Heart right ventricle (tissue), 16 donors: Measurements from ENCODE around the gene CNN1. TPM values are rescaled to one million over a fixed set of nuclear protein-coding genes. Genes with fewer than 3 reads are reported as not detected.

Experiments used
- ATAC-seq, 8 donors: fragments of 200-7000 bp; cut with Tn5 transposase; one replicate each; pipeline ENCODE4 v1.9.1; 2020; ENCODE audit warnings: mild to moderate bottlenecking in 8 of 8, moderate library complexity in 8 of 8, moderate number of reproducible peaks in 1 of 8
- DNase-seq, 2 donors: peaks; one replicate each; pipeline ENCODE4 v3.0.0-alpha.2; 2020
- H3K27ac ChIP-seq, 10 donors: fragments of 200-600 bp; sonication (generic) in 2 of 10; one replicate each; pipeline versions ENCODE4 v1.5.0 to v1.8.0; 2020 to 2022; ENCODE audit warnings: mild to moderate bottlenecking in 3 of 10
- H3K27me3 ChIP-seq, 7 donors: fragments of 200-600 bp; one replicate each; pipeline ENCODE4 v1.8.0; 2021 to 2022; ENCODE audit warnings: mild to moderate bottlenecking in 2 of 7
- H3K36me3 ChIP-seq, 9 donors: fragments of 200-600 bp; sonication (generic) in 1 of 9; one replicate each; pipeline versions ENCODE4 v1.5.0 to v1.8.0; 2020 to 2022; ENCODE audit warnings: mild to moderate bottlenecking in 2 of 9
- H3K4me1 ChIP-seq, 9 donors: fragments of 200-600 bp; sonication (generic) in 1 of 9; one replicate each; pipeline versions ENCODE4 v1.5.0 to v1.8.0; 2020 to 2022; ENCODE audit warnings: mild to moderate bottlenecking in 4 of 9
- H3K4me3 ChIP-seq, 10 donors: fragments of 200-600 bp; sonication (generic) in 2 of 10; one replicate each; pipeline versions ENCODE4 v1.5.0 to v1.8.0; 2020 to 2022; ENCODE audit warnings: mild to moderate bottlenecking in 7 of 10, moderate library complexity in 2 of 10
- H3K9me3 ChIP-seq, 11 donors: fragments of 200-600 bp in 10 of 11; sonication (generic) in 2 of 11; one replicate each; pipeline versions ENCODE4 v1.5.0 to v1.8.0; 2013 to 2022; ENCODE audit warnings: mild to moderate bottlenecking in 2 of 11, control low read depth in 1 of 11, moderate library complexity in 1 of 11
- WGBS, 2 donors: extraction: QIAGEN DNeasy Blood & Tissue Kit; methylation state at CpG; one replicate each; pipeline ENCODE4 v1.1.7; 2013; ENCODE audit warnings: inconsistent platforms in 1 of 2; 5-methylcytosine and 5-hydroxymethylcytosine counted together
- intact Hi-C, 10 donors: fragments of 100-400 bp; cut with DNase I; formaldehyde crosslinking; loops; one replicate each; pipeline versions ENCODE4 v1.11.1 to v1.14.2; 2022
- polyA plus RNA-seq, 2 donors: library from polyadenylated mRNA; stranded (reverse); fragments of 200-250 nt; gene quantifications; one replicate each; pipeline ENCODE4 v1.2.3, GENCODE V29; 2013
- total RNA-seq, 10 donors: library from RNA; stranded (reverse); fragmentation: NEBNext Ultra II Directional in 3 of 10; extraction: Animal tissue kit (Norgen Biotek cat#: 25700) in 3 of 10; gene quantifications; one replicate each; pipeline versions ENCODE4 v1.2.1 to v1.2.4, GENCODE V29; 2021 to 2023
- TF ChIP-seq, protein P1 (sequence below), 9 donors: fragments of 200-600 bp; sonication (generic) in 2 of 9; IDR thresholded peaks; one replicate each; pipeline versions ENCODE4 v1.5.0 to v1.8.0; 2021 to 2022; ENCODE audit warnings: antibody characterized with exemption in 9 of 9, mild to moderate bottlenecking in 5 of 9, moderate library complexity in 1 of 9
- donor health status: Arrhythmogenic right ventricular cardiomyopathy.
- donor health status: ischemic (EF 13 %, LVEDD 7.1; RV severe dilation, severe dysfunction).
- donor health status: healthy with polysubstance abuse.
- donor health status: DM: no; HTN: yes; CAD: no.
- donor health status: DM: no; HTN: no; CAD: no.
- donor health status: ischemic (EF 25% LVEDD 6.9; RV normal size, moderate dysfunction).
- donor health status: ischemic (EF 25% LVEDD 5.7; RV mildly dilated, moderate dysfunction).
- donor health status: healthy.
- donor health status: DM: yes; HTN: yes; CAD: no.
- donor health status: Ischemic cardiomyopathy.
- donor health status: ischemic (EF 35%, LVEDD 5.7; RV mildly dilated, moderate dysfunction).
- donor health status: nonischemic (EF 11% LVEDD 7.7; RV severe dilation, severe dysfunction).
- donor health status: DM: yes; HTN: yes; CAD: no.
- donor health status: PGD.
- donor health status: ischemic (EF 29% LVEDD 5.4; RV normal size, mild dysfunction).
- donor health status: nonischemic (EF 23%, LVEDD 6.1; RV moderate dilation, normal function).

CNN1 gene
- total and polyA plus RNA-seq, 12 donors, result 63.4 to 678 (median 163) TPM

DNA sequence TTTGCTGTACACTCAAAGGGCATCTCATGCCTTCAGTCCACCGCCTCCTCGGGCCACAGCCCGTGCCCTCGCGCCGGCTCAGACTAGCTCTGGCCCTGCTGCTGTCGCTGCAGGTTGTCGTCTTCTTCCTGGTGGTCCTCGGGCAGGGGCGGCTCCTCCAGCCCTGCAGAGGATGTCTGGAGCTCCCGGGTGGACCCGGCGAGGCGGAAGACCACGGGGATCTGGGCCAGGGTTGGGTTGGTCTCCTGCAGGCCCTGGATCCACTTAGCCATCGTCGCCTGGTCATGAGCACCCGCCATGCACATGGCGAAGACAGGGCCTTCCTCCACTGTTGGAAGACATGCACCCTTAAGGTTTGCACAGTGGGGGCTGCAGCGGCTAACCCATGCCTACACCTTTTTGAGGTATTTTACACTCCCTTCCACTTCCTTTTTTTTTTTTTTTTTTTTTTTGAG is 32.5 kb upstream of the CNN1 start:
- peak overlapping the region; percentile 21 to 99 (median 96) for H3K27ac ChIP-seq
- intact Hi-C loops, result no loop called here
- peak; percentile 10 to 48 (median 32) for ATAC-seq
- TF ChIP-seq, protein P1, sequence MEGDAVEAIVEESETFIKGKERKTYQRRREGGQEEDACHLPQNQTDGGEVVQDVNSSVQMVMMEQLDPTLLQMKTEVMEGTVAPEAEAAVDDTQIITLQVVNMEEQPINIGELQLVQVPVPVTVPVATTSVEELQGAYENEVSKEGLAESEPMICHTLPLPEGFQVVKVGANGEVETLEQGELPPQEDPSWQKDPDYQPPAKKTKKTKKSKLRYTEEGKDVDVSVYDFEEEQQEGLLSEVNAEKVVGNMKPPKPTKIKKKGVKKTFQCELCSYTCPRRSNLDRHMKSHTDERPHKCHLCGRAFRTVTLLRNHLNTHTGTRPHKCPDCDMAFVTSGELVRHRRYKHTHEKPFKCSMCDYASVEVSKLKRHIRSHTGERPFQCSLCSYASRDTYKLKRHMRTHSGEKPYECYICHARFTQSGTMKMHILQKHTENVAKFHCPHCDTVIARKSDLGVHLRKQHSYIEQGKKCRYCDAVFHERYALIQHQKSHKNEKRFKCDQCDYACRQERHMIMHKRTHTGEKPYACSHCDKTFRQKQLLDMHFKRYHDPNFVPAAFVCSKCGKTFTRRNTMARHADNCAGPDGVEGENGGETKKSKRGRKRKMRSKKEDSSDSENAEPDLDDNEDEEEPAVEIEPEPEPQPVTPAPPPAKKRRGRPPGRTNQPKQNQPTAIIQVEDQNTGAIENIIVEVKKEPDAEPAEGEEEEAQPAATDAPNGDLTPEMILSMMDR (IDR thresholded peaks at IDR 0.05), result no peak
- peak in 1 of 2 donors; percentile 52 for DNase-seq
- peaks cover 0 to 35% (median 2%) of the 10 kb centered on the region in 9 donors for H3K36me3 ChIP-seq
- H3K4me1 ChIP-seq, result peaks cover 0 to 16% (median 11%) of the 10 kb centered on the region in 9 donors
- peak overlapping the region; percentile 70 to 100 (median 98) for H3K4me3 ChIP-seq
- no peaks in the 10 kb centered on the region for H3K9me3 ChIP-seq
- no peaks in the 10 kb centered on the region for H3K27me3 ChIP-seq
- WGBS, 2 donors, result 28 to 31% methylated on average over 20 of the region's 20 CpGs

DNA sequence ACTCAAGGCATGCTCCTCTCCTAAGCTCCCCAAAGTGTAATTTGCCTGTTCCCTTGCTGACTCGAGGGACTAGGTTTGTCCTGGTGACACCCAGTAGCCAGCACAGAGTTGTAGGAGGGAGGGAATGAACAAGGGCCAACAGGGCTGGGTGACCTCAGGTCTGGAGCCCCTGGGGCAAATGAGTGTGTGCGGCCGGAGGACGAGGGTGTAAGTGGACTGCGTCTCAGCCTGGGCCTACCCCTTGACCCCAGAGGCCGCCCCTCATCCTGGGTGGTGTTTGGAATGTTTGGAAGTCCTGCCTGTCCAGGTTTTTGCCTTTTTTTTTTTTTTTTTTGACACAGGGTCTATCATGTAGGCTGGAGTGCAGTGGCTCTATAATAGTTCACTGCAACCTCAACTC is 31.7 kb upstream of the CNN1 start:
- DNase-seq (no peak), ATAC-seq (no peak)
- intact Hi-C loops, result no loop called here
- H3K4me1 ChIP-seq, result peaks cover 0 to 16% (median 11%) of the 10 kb centered on the region in 9 donors
- TF ChIP-seq, protein P1 (IDR thresholded peaks at IDR 0.05), result no peak
- no peak overlapping the region for H3K27ac ChIP-seq
- H3K27me3 ChIP-seq, result no peaks in the 10 kb centered on the region
- H3K9me3 ChIP-seq, result no peaks in the 10 kb centered on the region
- H3K36me3 ChIP-seq, result peaks cover 0 to 43% (median 9%) of the 10 kb centered on the region in 9 donors
- no peak overlapping the region for H3K4me3 ChIP-seq
- 89 to 93% methylated on average over 6 of the region's 6 CpGs for WGBS, 2 donors

- WGBS, 2 donors, result 89 to 92% methylated on average over 18 of the region's 18 CpGs
- H3K27me3 ChIP-seq, result no peaks in the 10 kb centered on the region
- no peak for ATAC-seq
- TF ChIP-seq, protein P1 (IDR thresholded peaks at IDR 0.05), result no peak
- peaks cover 0 to 48% (median 14%) of the 10 kb centered on the region in 9 donors for H3K36me3 ChIP-seq
- DNase-seq, result no peak
- intact Hi-C loops, result no loop called here
- no peak overlapping the region for H3K4me3 ChIP-seq
- H3K27ac ChIP-seq, result no peak overlapping the region
- no peaks in the 10 kb centered on the region for H3K9me3 ChIP-seq
- H3K4me1 ChIP-seq, result peaks cover 0 to 16% (median 11%) of the 10 kb centered on the region in 9 donors
These were observed 31.1 kb upstream of the CNN1 start for GRCh38 chr19:11507370-11508078.

GRCh38 chr19:11510444-11510843 is 28.2 kb upstream of the CNN1 start:
- peaks cover 0 to 73% (median 22%) of the 10 kb centered on the region in 9 donors for H3K36me3 ChIP-seq
- H3K9me3 ChIP-seq, result no peaks in the 10 kb centered on the region
- no peaks in the 10 kb centered on the region for H3K27me3 ChIP-seq
- no peak for DNase-seq
- intact Hi-C loops, result no loop called here
- TF ChIP-seq, protein P1 (IDR thresholded peaks at IDR 0.05), result no peak
- H3K4me3 ChIP-seq, result no peak overlapping the region
- no peak for ATAC-seq
- H3K4me1 ChIP-seq, result peaks cover 0 to 10% (median 7%) of the 10 kb centered on the region in 9 donors
- 94 to 96% methylated on average over 8 of the region's 8 CpGs for WGBS, 2 donors
- H3K27ac ChIP-seq, result no peak overlapping the region
